CD8-positive, alpha-beta memory T cell (primary cell): ENCODE results near the gene FAM9C. TPM values are rescaled to one million over a fixed set of nuclear protein-coding genes. Genes with fewer than 3 reads are reported as not detected.

Source experiments
- CTCF ChIA-PET: fragments of 350-600 bp; sonication (Branson Sonifier 250); formaldehyde crosslinking; loops from one replicate; lab custom pipeline; 2021; ENCODE audit warnings: antibody characterized with exemption; lab: Charles Lee
- POLR2A ChIA-PET: fragments of 350-600 bp; sonication (Branson Sonifier 250); formaldehyde crosslinking; loops from one replicate; lab custom pipeline; 2021; ENCODE audit warnings: antibody characterized with exemption; lab: Charles Lee
- DNase-seq, 5 donors: peaks; one replicate each; pipeline versions ENCODE4 v3.0.0 to v3.0.0-alpha.2; 2020 to 2022; ENCODE audit warnings: mixed read lengths in 1 of 5
- H3K27ac ChIP-seq: one replicate; pipeline ENCODE4 v1.7.0; 2013; ENCODE audit warnings: low read depth, mild to moderate bottlenecking, low read length, moderate library complexity
- H3K27me3 ChIP-seq: 2 replicates; pipeline ENCODE4 v1.7.0; 2013; ENCODE audit warnings: low read length, mild to moderate bottlenecking; ENCODE audit not compliant: insufficient read depth, poor library complexity, severe bottlenecking
- H3K36me3 ChIP-seq: 2 replicates; pipeline ENCODE4 v1.7.0; 2013; ENCODE audit warnings: mild to moderate bottlenecking, low read length, moderate library complexity; ENCODE audit not compliant: insufficient read depth
- H3K4me1 ChIP-seq: 2 replicates; pipeline ENCODE4 v1.7.0; 2013; ENCODE audit warnings: mild to moderate bottlenecking, low read length, moderate library complexity; ENCODE audit not compliant: insufficient read depth
- H3K4me3 ChIP-seq: 2 replicates; pipeline ENCODE4 v1.7.0; 2013; ENCODE audit warnings: mild to moderate bottlenecking, low read length
- H3K9me3 ChIP-seq: 2 replicates; pipeline ENCODE4 v1.7.0; 2013; ENCODE audit warnings: mild to moderate bottlenecking, low read length
- H3K27ac Mint-ChIP-seq, 8 donors: one replicate each; pipeline ENCODE4 v1.8.0; 2020 to 2021; ENCODE audit warnings: mixed read lengths in 8 of 8, mild to moderate bottlenecking in 6 of 8, inconsistent platforms in 3 of 8, moderate library complexity in 3 of 8
- H3K27me3 Mint-ChIP-seq, 2 donors: one replicate each; pipeline ENCODE4 v1.8.0; 2020 to 2021; ENCODE audit warnings: mixed read lengths in 2 of 2, mild to moderate bottlenecking in 1 of 2, moderate library complexity in 1 of 2
- H3K36me3 Mint-ChIP-seq, 3 donors: one replicate each; pipeline ENCODE4 v1.8.0; 2020 to 2021; ENCODE audit warnings: mixed read lengths in 3 of 3, inconsistent platforms in 1 of 3, mild to moderate bottlenecking in 1 of 3
- H3K4me1 Mint-ChIP-seq, 3 donors: one replicate each; pipeline ENCODE4 v1.8.0; 2020 to 2021; ENCODE audit warnings: mixed read lengths in 3 of 3, inconsistent platforms in 1 of 3, mild to moderate bottlenecking in 1 of 3
- H3K4me3 Mint-ChIP-seq, 7 donors: one replicate each; pipeline ENCODE4 v1.8.0; 2020 to 2021; ENCODE audit warnings: mixed read lengths in 7 of 7, mild to moderate bottlenecking in 6 of 7, moderate library complexity in 4 of 7, inconsistent platforms in 2 of 7
- H3K9me3 Mint-ChIP-seq, 5 donors: one replicate each; pipeline ENCODE4 v1.8.0; 2020 to 2022; ENCODE audit warnings: mixed read lengths in 5 of 5, mild to moderate bottlenecking in 3 of 5, moderate library complexity in 2 of 5, inconsistent platforms in 1 of 5
- polyA plus RNA-seq: library from polyadenylated mRNA; unstranded; fragments of 300-500 nt; fragmentation: Illumina TruSeq; gene quantifications from one replicate; pipeline ENCODE4 v1.2.3, GENCODE V29; 2021
- total RNA-seq, 2 experiments: library from RNA; stranded (reverse); gene quantifications; one replicate each; pipeline ENCODE4 v1.2.3, GENCODE V29; 2021

Gene FAM9C
- total and polyA plus RNA-seq, 3 experiments from 2014 or later: not detected

- Histone ChIP-seq H3K27ac (no peak overlapping the region), H3K9me3 (no peaks in the 10 kb centered on the region), H3K4me1 (peaks cover 55% of the 10 kb centered on the region), H3K27me3 (no peaks in the 10 kb centered on the region), H3K36me3 (no peaks in the 10 kb centered on the region), H3K4me3 (no peak overlapping the region)
- ChIA-PET POLR2A (interaction anchor here (1.5 kb wide), 1 partner anchor 9 kb away, joined by 4 read pairs; no protein-coding TSS in a partner anchor), CTCF (interaction anchor here (0.9 to 2.5 kb wide), 2 partner anchors 12 to 40 kb away, joined by 3 to 9 read pairs; no protein-coding TSS in a partner anchor)
- Mint-ChIP-seq H3K4me3 (peak overlapping the region in 3 of 7 donors; percentile 14 to 64 (median 52)), H3K36me3 (peaks cover 0 to 7% (median 3%) of the 10 kb centered on the region in 3 donors), H3K27ac (peak overlapping the region in 7 of 8 donors; percentile 4 to 96 (median 85)), H3K27me3 (peaks cover 0 to 10% of the 10 kb centered on the region in 2 donors), H3K4me1 (peaks cover 54 to 71% (median 57%) of the 10 kb centered on the region in 3 donors), H3K9me3 (no peaks in the 10 kb centered on the region)
- DNase-seq: no peak
These were observed 57.5 kb downstream of the FAM9C start for GRCh38 chrX:12986886-12987285.

- DNase-seq: no peak
- H3K27me3 Mint-ChIP-seq: peaks cover 0 to 10% of the 10 kb centered on the region in 2 donors
- no peaks in the 10 kb centered on the region for H3K9me3 Mint-ChIP-seq
- H3K27ac ChIP-seq: no peak overlapping the region
- ChIA-PET CTCF (interaction anchor here (0.9 to 2.5 kb wide), 3 partner anchors 11 to 40 kb away, joined by 3 to 9 read pairs (median 3); partner anchors contain the start of gene TMSB4X), POLR2A (interaction anchor here (0.7 to 1.9 kb wide), 4 partner anchors 10 to 101 kb away, joined by 4 to 5 read pairs (median 4); no protein-coding TSS in a partner anchor)
- peaks cover 56 to 72% (median 59%) of the 10 kb centered on the region in 3 donors for H3K4me1 Mint-ChIP-seq
- H3K4me3 ChIP-seq: no peak overlapping the region
- H3K9me3 ChIP-seq: no peaks in the 10 kb centered on the region
- H3K4me3 Mint-ChIP-seq: peak overlapping the region in 6 of 7 donors; percentile 6 to 64 (median 20)
- peaks cover 61% of the 10 kb centered on the region for H3K4me1 ChIP-seq
- H3K36me3 Mint-ChIP-seq: peaks cover 0 to 7% (median 3%) of the 10 kb centered on the region in 3 donors
- H3K27me3 ChIP-seq: no peaks in the 10 kb centered on the region
- H3K27ac Mint-ChIP-seq: peak overlapping the region; percentile 35 to 96 (median 90)
- no peaks in the 10 kb centered on the region for H3K36me3 ChIP-seq
These were observed 58.1 kb downstream of the FAM9C start for GRCh38 chrX:12986164-12986779.

Other genes with a start within 250 kb of the FAM9C start
- not detected for gene TLR7, start 177.5 kb downstream of the FAM9C start, total RNA-seq
- not detected for gene TLR7, start 177.5 kb downstream of the FAM9C start, polyA plus RNA-seq
- gene TLR8, start 138.0 kb downstream of the FAM9C start, total RNA-seq: under 1 TPM in 1 of 2 experiments, not detected in 1; 0.07 TPM
- gene TLR8, start 138.0 kb downstream of the FAM9C start, polyA plus RNA-seq: not detected
- 1,000 to 10,000 TPM; 3,415 to 3,478 TPM for gene TMSB4X, start 69.5 kb downstream of the FAM9C start, total RNA-seq
- gene TMSB4X, start 69.5 kb downstream of the FAM9C start, polyA plus RNA-seq: 28,788 TPM